Prostate gland (tissue), 2 donors: ENCODE measurements around the gene PRRG4. TPM values are rescaled to one million over a fixed set of nuclear protein-coding genes. Genes with fewer than 3 reads are reported as not detected.
"Not testable (repeated sequence)": the region's sequence is repeated elsewhere in the genome, so short reads cannot be mapped to it uniquely, and the experiment has no call there.

Experiments used
- DNase-seq: peaks from one replicate; pipeline ENCODE4 v3.0.0-alpha.2; 2019; ENCODE audit warnings: low spot score
- H3K27ac ChIP-seq, 2 donors: fragments of 200-600 bp; sonication (generic); 2 replicates each; pipeline ENCODE4 v1.5.1; 2017 to 2019
- H3K27me3 ChIP-seq: fragments of 200-600 bp; sonication (generic); replicated peaks from 2 replicates; pipeline ENCODE4 v1.5.1; 2019; ENCODE audit not compliant: insufficient read depth
- H3K36me3 ChIP-seq, 2 donors: fragments of 200-600 bp; sonication (generic); 1 replicate in 1 of 2; 2 replicates in 1 of 2; pipeline versions ENCODE4 v1.5.1 to v1.8.1; 2017 to 2019
- H3K4me1 ChIP-seq: fragments of 200-600 bp; sonication (generic); replicated peaks from 2 replicates; pipeline ENCODE4 v1.5.1; 2019
- H3K4me3 ChIP-seq, 2 donors: fragments of 200-600 bp; sonication (generic); 2 replicates each; pipeline ENCODE4 v1.5.1; 2017 to 2019
- H3K9me3 ChIP-seq: fragments of 200-600 bp; sonication (generic); 2 replicates; pipeline ENCODE4 v1.5.1; 2017
- CTCF ChIP-seq, 4 experiments: fragments of 200-600 bp in 2 of 4; fragments of 450-650 bp in 2 of 4; sonication (generic) in 2 of 4; IDR thresholded peaks; 1 replicate in 3 of 4; 2 replicates in 1 of 4; pipeline ENCODE4 v1.5.1; 2016 to 2019; ENCODE audit warnings: antibody characterized with exemption in 4 of 4, mild to moderate bottlenecking in 2 of 4, moderate library complexity in 2 of 4
- POLR2A ChIP-seq: fragments of 450-650 bp; IDR thresholded peaks from one replicate; pipeline ENCODE4 v1.6.1; 2016; ENCODE audit warnings: antibody characterized with exemption, mild to moderate bottlenecking
- POLR2AphosphoS5 ChIP-seq: sonication (generic); formaldehyde crosslinking; IDR thresholded peaks from one replicate; pipeline ENCODE4 v1.6.1; 2017; ENCODE audit warnings: antibody characterized with exemption
- WGBS: methylation state at CpG from one replicate; pipeline ENCODE4 v1.1.5; 2018; 5-methylcytosine and 5-hydroxymethylcytosine counted together
- intact Hi-C: fragments of 100-400 bp; cut with DNase I; formaldehyde crosslinking; loops from one replicate; pipeline ENCODE4 v1.14.2; 2022
- total RNA-seq, 2 donors: library from RNA; depleted of rRNA; stranded (reverse); fragments of >200 nt; gene quantifications; one replicate each; pipeline ENCODE4 v1.1.0, GENCODE V29; 2016

Gene PRRG4
- 10 to 100 TPM in 1 of 2 donors, 1 to 10 TPM in 1; 5.2 to 21.7 TPM for total RNA-seq

DNA sequence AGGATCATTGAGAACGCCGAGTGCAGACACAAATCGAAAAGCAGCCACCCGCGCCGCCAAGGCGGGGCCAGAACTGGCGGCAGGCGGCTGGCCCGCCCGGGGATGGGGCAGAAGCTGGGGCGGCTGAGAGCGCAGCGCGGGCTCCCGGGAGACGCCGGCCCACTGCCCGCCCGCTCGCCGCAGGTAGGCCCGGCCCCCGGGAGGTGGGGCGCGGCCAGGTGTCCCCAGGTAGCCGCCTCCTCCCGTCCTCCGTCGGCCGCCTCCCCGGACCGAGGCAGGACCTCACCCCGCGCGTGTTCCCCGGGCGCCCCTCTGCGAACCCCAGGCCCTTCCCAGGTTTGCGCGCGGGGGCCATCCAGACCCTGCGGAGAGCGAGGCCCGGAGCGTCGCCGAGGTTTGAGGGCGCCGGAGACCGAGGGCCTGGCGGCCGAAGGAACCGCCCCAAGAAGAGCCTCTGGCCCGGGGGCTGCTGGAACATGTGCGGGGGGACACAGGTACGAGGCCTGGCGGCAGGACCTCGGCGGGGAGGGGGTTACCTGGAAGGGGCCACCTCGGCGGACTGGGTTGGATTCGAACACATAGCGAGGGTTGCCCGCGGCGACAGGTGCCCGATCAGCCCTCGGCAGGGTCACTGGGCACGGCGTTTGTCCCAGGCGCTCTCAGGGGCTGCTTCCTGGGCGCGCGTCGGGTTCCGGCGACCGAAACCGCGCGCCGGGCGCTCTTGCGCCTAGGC, at the start of gene PRRG4:
PRRG4 (plus strand) TSS at position 248 of the 733 bp plus-strand sequence. CDS start 603 bp downstream, outside the sequence.
- peak within 1 kb of the TSS; percentile 80 to 87 for H3K27ac ChIP-seq
- TF ChIP-seq POLR2AphosphoS5 = no peak
- peak in 1 of 4 experiments; percentile 7 for TF ChIP-seq CTCF (IDR thresholded peaks at IDR 0.05)
- peak; percentile 82 for TF ChIP-seq POLR2A
- H3K9me3 ChIP-seq = no peaks in the 10 kb centered on the region
- peak within 1 kb of the TSS; percentile 66 to 71 for H3K4me3 ChIP-seq
- DNase-seq = peak; percentile 74
- no peaks in the 10 kb centered on the region for H3K4me1 ChIP-seq
- 3% methylated on average over 85 of the region's 85 CpGs for WGBS
- H3K36me3 ChIP-seq = no peaks in the 10 kb centered on the region
- H3K27me3 ChIP-seq = no peaks in the 10 kb centered on the region
- intact Hi-C loops = no loop called here

- H3K27ac ChIP-seq, H3K4me1 ChIP-seq, DNase-seq, intact Hi-C loops, H3K36me3 ChIP-seq, H3K9me3 ChIP-seq, H3K4me3 ChIP-seq, H3K27me3 ChIP-seq: not testable (repeated sequence)
- WGBS = 68% methylated on average over 2 of the region's 2 CpGs
Observed at GRCh38 chr11:32780839-32781238, 48.9 kb upstream of the PRRG4 start.

GRCh38 chr11:32781721-32782120, 48.0 kb upstream of the PRRG4 start:
- 80% methylated on average over 5 of the region's 5 CpGs for WGBS
- no peak overlapping the region for H3K27ac ChIP-seq
- H3K9me3 ChIP-seq = no peaks in the 10 kb centered on the region
- H3K4me1 ChIP-seq = no peaks in the 10 kb centered on the region
- intact Hi-C loops = no loop called here
- no peak for TF ChIP-seq CTCF (IDR thresholded peaks at IDR 0.05)
- TF ChIP-seq POLR2AphosphoS5 = no peak
- TF ChIP-seq POLR2A = no peak
- no peak for DNase-seq
- H3K36me3 ChIP-seq = no peaks in the 10 kb centered on the region
- H3K4me3 ChIP-seq = no peak overlapping the region
- H3K27me3 ChIP-seq = no peaks in the 10 kb centered on the region

DNA sequence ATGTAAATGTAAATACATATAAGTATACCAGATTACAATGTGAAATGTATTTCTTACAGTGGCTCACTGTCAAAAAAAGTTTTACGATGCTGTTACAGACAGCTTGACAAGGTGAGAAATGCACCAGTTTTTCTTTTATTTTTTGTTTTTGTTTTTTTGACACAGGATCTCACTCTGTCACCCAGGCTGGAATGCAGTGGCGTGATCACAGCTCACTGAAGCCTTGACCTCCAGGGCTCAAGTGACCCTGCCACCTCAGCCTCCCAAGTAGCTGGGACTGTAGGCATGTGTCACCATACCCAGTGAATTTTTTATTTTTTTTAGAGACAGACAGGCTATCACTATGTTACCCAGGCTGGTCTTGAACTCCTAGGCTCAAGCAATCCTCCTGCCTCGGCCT, 44.5 kb upstream of the PRRG4 start:
- no peaks in the 10 kb centered on the region for H3K9me3 ChIP-seq
- H3K4me1 ChIP-seq = no peaks in the 10 kb centered on the region
- no peak for DNase-seq
- H3K36me3 ChIP-seq = no peaks in the 10 kb centered on the region
- no peak overlapping the region for H3K27ac ChIP-seq
- H3K27me3 ChIP-seq = no peaks in the 10 kb centered on the region
- TF ChIP-seq POLR2AphosphoS5 = no peak
- no peak for TF ChIP-seq POLR2A
- no peak for TF ChIP-seq CTCF (IDR thresholded peaks at IDR 0.05)
- WGBS = 95% methylated on average over 3 of the region's 3 CpGs
- intact Hi-C loops = no loop called here
- H3K4me3 ChIP-seq = no peak overlapping the region

DNA sequence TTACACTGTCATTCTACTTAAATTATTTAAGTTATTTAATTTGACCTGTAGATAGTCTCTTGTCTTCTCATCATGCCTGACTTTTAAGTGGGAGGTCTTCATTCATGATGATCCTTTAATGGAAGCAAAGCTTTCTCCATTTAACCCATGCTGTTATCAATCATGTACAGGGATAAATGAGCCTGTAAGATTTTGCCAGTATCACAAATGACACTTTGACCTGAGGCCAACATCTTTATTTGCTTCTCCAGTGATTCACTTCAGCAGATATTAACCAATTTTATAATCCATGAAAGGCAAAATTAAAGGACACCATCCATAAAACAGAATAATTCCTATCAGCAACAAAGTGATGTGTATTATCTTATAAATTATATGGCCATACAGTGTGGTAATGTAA, 42.9 kb upstream of the PRRG4 start:
- intact Hi-C loops = no loop called here
- TF ChIP-seq CTCF (IDR thresholded peaks at IDR 0.05) = no peak
- TF ChIP-seq POLR2AphosphoS5 = no peak
- no peak for TF ChIP-seq POLR2A
- Histone ChIP-seq H3K4me1 (no peaks in the 10 kb centered on the region), H3K4me3 (no peak overlapping the region), H3K27me3 (no peaks in the 10 kb centered on the region), H3K9me3 (no peaks in the 10 kb centered on the region), H3K36me3 (no peaks in the 10 kb centered on the region), H3K27ac (no peak overlapping the region)
- DNase-seq = no peak
